HepG2 (cell line): Measurements from ENCODE around the gene CNNM4. TPM values are rescaled to one million over a fixed set of nuclear protein-coding genes. Genes with fewer than 3 reads are reported as not detected.

Experiments used
- DNMT1 ChIP-seq: sonication (generic); formaldehyde crosslinking; IDR thresholded peaks from 2 replicates; pipeline ENCODE4 v1.5.1; 2020; ENCODE audit warnings: mild to moderate bottlenecking, missing genetic modification reagents
- PRMT3 ChIP-seq: sonication (generic); formaldehyde crosslinking; IDR thresholded peaks from 2 replicates; pipeline ENCODE4 v1.8.1; 2022; ENCODE audit warnings: low read depth, mild to moderate bottlenecking, moderate library complexity, missing genetic modification reagents, borderline replicate concordance
- SOX13 ChIP-seq, 3 experiments: fragments of 450-650 bp in 1 of 3; sonication (generic) in 1 of 3; formaldehyde crosslinking in 1 of 3; IDR thresholded peaks in 2 of 3; conservative IDR thresholded peaks in 1 of 3; 2 replicates each; pipeline versions ENCODE4 v1.5.0 to v1.6.1; 2016 to 2020; ENCODE audit warnings: antibody characterized with exemption in 1 of 3, mild to moderate bottlenecking in 1 of 3, missing compliant biosample characterization in 1 of 3, missing genetic modification reagents in 1 of 3, moderate library complexity in 1 of 3
- SRSF9 ChIP-seq: fragments of 200-400 bp; formaldehyde crosslinking; IDR thresholded peaks from 2 replicates; pipeline ENCODE4 v1.6.1; 2018; ENCODE audit warnings: borderline replicate concordance, mild to moderate bottlenecking, low read depth, low read length; ENCODE audit not compliant: insufficient read depth, poor library complexity, severe bottlenecking
- ZNF136 ChIP-seq: sonication (generic); formaldehyde crosslinking; IDR thresholded peaks from 2 replicates; pipeline ENCODE4 v1.8.1; 2022; ENCODE audit warnings: low read depth, mild to moderate bottlenecking, moderate library complexity, missing genetic modification reagents
- ZNF329 ChIP-seq: sonication (generic); formaldehyde crosslinking; IDR thresholded peaks from 2 replicates; pipeline ENCODE4 v1.9.0; 2021; ENCODE audit warnings: low read depth, mild to moderate bottlenecking, missing genetic modification reagents
- ZNF766 ChIP-seq: sonication (generic); formaldehyde crosslinking; IDR thresholded peaks from 2 replicates; pipeline ENCODE4 v1.5.0; 2020; ENCODE audit warnings: missing genetic modification reagents, borderline replicate concordance
- ZNF788 ChIP-seq: sonication (generic); formaldehyde crosslinking; IDR thresholded peaks from 2 replicates; pipeline ENCODE4 v1.5.0; 2020; ENCODE audit warnings: mild to moderate bottlenecking, missing genetic modification reagents, borderline replicate concordance
- polyA plus RNA-seq, 8 experiments: library from polyadenylated mRNA; depleted of rRNA in 3 of 8; stranded (reverse) in 7 of 8; unstranded in 1 of 8; fragments of >200 nt; fragmentation: Illumina TruSeq in 4 of 8; extraction: Trizol in 4 of 8; gene quantifications; 2 replicates each; pipeline versions ENCODE4 v1.2.1 to v1.2.3, GENCODE V29; 2011 to 2016; ENCODE audit warnings: low read depth in 4 of 8, missing spikeins in 1 of 8, mixed read lengths in 1 of 8; ENCODE audit not compliant: insufficient read depth in 1 of 8
- total RNA-seq, 5 experiments: library from RNA; depleted of rRNA; stranded (reverse); fragments of >200 nt; fragmentation: Illumina TruSeq; extraction: Trizol; gene quantifications; 2 replicates each; pipeline ENCODE4 v1.2.3, GENCODE V29; 2016; ENCODE audit warnings: low read depth in 1 of 5
- TF ChIP-seq, protein P1 (sequence below): sonication (generic); formaldehyde crosslinking; IDR thresholded peaks from 2 replicates; pipeline ENCODE4 v1.5.0; 2020; ENCODE audit warnings: missing genetic modification reagents
- TF ChIP-seq, protein P2 (sequence below): fragments of 450-650 bp; IDR thresholded peaks from 2 replicates; pipeline ENCODE4 v1.6.1; 2017; ENCODE audit warnings: mild to moderate bottlenecking
- TF ChIP-seq, protein P3 (sequence below): sonication (generic); formaldehyde crosslinking; IDR thresholded peaks from 2 replicates; pipeline ENCODE4 v1.9.0; 2021; ENCODE audit warnings: missing genetic modification reagents, borderline replicate concordance
- TF ChIP-seq, protein P4 (sequence below): sonication (generic); formaldehyde crosslinking; IDR thresholded peaks from 2 replicates; pipeline ENCODE4 v1.8.0; 2022; ENCODE audit warnings: mild to moderate bottlenecking, missing genetic modification reagents; ENCODE audit not compliant: insufficient replicate concordance
- TF ChIP-seq, protein P5 (sequence below): sonication (generic); formaldehyde crosslinking; IDR thresholded peaks from 2 replicates; pipeline ENCODE4 v1.9.0; 2021; ENCODE audit warnings: mild to moderate bottlenecking, missing genetic modification reagents

CNNM4 gene
- total and polyA plus RNA-seq, 2 of the 13 experiments (the other 11 are each of a cell fraction or from before 2014, with no cell fraction given): 5.9 to 8.4 TPM

DNA sequence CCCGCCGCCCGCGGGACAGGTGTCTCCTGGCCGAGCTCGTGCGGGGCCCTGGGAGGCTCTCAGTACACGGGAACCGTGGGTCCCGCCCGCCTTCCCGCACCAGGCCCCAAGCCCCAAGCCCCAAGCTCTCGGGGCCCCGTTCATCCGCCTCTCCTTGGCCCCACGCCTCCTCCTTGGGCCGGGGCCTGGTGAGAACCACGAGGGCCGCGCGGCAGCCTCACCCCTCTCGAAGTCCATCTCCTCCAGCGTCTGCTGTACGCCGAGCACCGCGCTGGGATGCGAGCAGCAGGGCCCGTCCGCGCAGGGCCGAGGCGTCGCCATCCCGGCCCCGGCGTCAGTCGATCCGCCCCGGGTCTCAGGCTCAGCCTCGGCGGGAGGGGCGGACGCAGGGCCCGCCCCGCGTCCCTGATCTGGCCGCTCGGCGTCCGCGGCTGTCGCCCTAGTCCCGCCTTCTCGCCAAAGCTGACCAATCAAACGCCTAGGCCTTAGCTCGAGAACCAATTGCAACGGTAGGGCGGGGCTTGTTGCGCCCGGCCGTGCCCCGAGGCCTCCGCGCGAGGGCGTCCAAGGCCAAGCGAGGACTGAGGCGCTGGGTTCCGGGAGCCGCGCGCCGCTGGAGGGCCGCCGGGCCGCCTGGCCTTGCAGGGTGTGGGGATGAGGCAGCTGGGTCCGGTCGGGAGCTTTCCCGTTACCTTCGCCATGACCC is 97.1 kb downstream of the CNNM4 start, which contains the start of gene ANKRD39 (continued):
- TF ChIP-seq, protein P1, sequence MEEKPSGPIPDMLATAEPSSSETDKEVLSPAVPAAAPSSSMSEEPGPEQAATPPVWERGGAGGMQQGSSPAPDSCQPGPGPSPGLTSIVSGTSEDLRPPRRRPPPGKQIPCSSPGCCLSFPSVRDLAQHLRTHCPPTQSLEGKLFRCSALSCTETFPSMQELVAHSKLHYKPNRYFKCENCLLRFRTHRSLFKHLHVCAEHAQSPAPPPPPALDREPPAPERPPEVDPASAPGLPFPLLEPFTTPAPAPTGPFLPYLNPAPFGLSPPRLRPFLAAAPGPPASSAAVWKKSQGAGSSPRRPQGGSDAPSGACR (CRISPR knock-in tag): peak; percentile 43; the same call in 1 of the 2 replicates
- 0 out of 2 replicates have a peak, but pooled peaks have one; percentile 49 for TF ChIP-seq ZNF136 (CRISPR knock-in tag)
- 0 out of 2 replicates have a peak, but pooled peaks have one; percentile 17 for TF ChIP-seq SOX13 (IDR thresholded peaks at IDR 0.05)
- peak in 1 of 2 experiments; percentile 53; a peak in 2 of 4 replicates for TF ChIP-seq SOX13 (CRISPR knock-in tag; conservative IDR thresholded peaks at IDR 0.05 in 1 of 2, IDR thresholded peaks at IDR 0.05 in 1 of 2)
- peak; percentile 55; the same call in 1 of the 2 replicates for TF ChIP-seq ZNF766 (CRISPR knock-in tag)
- no peak for TF ChIP-seq PRMT3 (CRISPR knock-in tag)
- peak; percentile 85 for TF ChIP-seq ZNF329
- TF ChIP-seq, protein P2, sequence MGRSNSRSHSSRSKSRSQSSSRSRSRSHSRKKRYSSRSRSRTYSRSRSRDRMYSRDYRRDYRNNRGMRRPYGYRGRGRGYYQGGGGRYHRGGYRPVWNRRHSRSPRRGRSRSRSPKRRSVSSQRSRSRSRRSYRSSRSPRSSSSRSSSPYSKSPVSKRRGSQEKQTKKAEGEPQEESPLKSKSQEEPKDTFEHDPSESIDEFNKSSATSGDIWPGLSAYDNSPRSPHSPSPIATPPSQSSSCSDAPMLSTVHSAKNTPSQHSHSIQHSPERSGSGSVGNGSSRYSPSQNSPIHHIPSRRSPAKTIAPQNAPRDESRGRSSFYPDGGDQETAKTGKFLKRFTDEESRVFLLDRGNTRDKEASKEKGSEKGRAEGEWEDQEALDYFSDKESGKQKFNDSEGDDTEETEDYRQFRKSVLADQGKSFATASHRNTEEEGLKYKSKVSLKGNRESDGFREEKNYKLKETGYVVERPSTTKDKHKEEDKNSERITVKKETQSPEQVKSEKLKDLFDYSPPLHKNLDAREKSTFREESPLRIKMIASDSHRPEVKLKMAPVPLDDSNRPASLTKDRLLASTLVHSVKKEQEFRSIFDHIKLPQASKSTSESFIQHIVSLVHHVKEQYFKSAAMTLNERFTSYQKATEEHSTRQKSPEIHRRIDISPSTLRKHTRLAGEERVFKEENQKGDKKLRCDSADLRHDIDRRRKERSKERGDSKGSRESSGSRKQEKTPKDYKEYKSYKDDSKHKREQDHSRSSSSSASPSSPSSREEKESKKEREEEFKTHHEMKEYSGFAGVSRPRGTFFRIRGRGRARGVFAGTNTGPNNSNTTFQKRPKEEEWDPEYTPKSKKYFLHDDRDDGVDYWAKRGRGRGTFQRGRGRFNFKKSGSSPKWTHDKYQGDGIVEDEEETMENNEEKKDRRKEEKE: no peak
- TF ChIP-seq, protein P3, sequence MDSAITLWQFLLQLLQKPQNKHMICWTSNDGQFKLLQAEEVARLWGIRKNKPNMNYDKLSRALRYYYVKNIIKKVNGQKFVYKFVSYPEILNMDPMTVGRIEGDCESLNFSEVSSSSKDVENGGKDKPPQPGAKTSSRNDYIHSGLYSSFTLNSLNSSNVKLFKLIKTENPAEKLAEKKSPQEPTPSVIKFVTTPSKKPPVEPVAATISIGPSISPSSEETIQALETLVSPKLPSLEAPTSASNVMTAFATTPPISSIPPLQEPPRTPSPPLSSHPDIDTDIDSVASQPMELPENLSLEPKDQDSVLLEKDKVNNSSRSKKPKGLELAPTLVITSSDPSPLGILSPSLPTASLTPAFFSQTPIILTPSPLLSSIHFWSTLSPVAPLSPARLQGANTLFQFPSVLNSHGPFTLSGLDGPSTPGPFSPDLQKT (CRISPR knock-in tag): peak; percentile 35; the same call in 1 of the 2 replicates
- peak; percentile 88 for TF ChIP-seq DNMT1 (CRISPR knock-in tag)
- no peak for TF ChIP-seq SRSF9
- TF ChIP-seq ZNF788 (CRISPR knock-in tag): peak; percentile 86
- TF ChIP-seq, protein P4, sequence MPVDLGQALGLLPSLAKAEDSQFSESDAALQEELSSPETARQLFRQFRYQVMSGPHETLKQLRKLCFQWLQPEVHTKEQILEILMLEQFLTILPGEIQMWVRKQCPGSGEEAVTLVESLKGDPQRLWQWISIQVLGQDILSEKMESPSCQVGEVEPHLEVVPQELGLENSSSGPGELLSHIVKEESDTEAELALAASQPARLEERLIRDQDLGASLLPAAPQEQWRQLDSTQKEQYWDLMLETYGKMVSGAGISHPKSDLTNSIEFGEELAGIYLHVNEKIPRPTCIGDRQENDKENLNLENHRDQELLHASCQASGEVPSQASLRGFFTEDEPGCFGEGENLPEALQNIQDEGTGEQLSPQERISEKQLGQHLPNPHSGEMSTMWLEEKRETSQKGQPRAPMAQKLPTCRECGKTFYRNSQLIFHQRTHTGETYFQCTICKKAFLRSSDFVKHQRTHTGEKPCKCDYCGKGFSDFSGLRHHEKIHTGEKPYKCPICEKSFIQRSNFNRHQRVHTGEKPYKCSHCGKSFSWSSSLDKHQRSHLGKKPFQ (CRISPR knock-in tag): no peak
- TF ChIP-seq, protein P5, sequence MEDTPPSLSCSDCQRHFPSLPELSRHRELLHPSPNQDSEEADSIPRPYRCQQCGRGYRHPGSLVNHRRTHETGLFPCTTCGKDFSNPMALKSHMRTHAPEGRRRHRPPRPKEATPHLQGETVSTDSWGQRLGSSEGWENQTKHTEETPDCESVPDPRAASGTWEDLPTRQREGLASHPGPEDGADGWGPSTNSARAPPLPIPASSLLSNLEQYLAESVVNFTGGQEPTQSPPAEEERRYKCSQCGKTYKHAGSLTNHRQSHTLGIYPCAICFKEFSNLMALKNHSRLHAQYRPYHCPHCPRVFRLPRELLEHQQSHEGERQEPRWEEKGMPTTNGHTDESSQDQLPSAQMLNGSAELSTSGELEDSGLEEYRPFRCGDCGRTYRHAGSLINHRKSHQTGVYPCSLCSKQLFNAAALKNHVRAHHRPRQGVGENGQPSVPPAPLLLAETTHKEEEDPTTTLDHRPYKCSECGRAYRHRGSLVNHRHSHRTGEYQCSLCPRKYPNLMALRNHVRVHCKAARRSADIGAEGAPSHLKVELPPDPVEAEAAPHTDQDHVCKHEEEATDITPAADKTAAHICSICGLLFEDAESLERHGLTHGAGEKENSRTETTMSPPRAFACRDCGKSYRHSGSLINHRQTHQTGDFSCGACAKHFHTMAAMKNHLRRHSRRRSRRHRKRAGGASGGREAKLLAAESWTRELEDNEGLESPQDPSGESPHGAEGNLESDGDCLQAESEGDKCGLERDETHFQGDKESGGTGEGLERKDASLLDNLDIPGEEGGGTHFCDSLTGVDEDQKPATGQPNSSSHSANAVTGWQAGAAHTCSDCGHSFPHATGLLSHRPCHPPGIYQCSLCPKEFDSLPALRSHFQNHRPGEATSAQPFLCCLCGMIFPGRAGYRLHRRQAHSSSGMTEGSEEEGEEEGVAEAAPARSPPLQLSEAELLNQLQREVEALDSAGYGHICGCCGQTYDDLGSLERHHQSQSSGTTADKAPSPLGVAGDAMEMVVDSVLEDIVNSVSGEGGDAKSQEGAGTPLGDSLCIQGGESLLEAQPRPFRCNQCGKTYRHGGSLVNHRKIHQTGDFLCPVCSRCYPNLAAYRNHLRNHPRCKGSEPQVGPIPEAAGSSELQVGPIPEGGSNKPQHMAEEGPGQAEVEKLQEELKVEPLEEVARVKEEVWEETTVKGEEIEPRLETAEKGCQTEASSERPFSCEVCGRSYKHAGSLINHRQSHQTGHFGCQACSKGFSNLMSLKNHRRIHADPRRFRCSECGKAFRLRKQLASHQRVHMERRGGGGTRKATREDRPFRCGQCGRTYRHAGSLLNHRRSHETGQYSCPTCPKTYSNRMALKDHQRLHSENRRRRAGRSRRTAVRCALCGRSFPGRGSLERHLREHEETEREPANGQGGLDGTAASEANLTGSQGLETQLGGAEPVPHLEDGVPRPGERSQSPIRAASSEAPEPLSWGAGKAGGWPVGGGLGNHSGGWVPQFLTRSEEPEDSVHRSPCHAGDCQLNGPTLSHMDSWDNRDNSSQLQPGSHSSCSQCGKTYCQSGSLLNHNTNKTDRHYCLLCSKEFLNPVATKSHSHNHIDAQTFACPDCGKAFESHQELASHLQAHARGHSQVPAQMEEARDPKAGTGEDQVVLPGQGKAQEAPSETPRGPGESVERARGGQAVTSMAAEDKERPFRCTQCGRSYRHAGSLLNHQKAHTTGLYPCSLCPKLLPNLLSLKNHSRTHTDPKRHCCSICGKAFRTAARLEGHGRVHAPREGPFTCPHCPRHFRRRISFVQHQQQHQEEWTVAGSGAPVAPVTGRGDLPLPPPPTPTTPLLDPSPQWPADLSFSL (CRISPR knock-in tag): no peak
